Sigmoid colon (tissue), 4 donors: ENCODE measurements around the gene NRXN3.

Experiments
- POLR2A ChIP-seq, 2 donors: fragments of 450-650 bp; IDR thresholded peaks; one replicate each; pipeline ENCODE4 v1.6.1; 2016; ENCODE audit warnings: antibody characterized with exemption in 2 of 2, mild to moderate bottlenecking in 2 of 2, moderate library complexity in 2 of 2
- POLR2AphosphoS5 ChIP-seq, 4 donors: sonication (generic); formaldehyde crosslinking; IDR thresholded peaks; one replicate each; pipeline ENCODE4 v1.6.1; 2017; ENCODE audit warnings: antibody characterized with exemption in 4 of 4
- TF ChIP-seq, protein P1 (sequence below), 4 experiments: fragments of 450-650 bp in 3 of 4; fragments of 200-600 bp in 1 of 4; IDR thresholded peaks; one replicate each; pipeline ENCODE4 v1.5.1; 2016 to 2019; ENCODE audit warnings: antibody characterized with exemption in 4 of 4, mild to moderate bottlenecking in 3 of 4, moderate library complexity in 2 of 4

DNA sequence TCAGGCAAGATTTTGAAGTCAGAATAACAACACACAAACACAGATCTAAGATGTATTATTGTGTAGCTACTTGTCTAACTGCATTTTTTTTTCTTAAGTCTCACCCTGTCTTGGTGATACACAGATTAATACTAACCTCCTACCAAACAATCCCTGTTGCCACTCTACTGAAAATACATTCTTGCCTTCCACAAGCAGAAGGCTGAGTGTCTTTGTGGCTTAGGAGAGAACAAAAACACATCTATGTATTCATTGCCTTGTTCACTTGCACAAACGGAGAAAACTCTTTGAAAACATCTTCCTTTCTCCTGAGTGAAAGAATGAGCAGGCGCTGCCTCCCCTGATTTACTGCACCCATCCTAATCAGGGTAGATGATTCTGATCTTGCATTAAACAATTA is 1398.9 kb downstream of the NRXN3 start:
- TF ChIP-seq POLR2A (IDR thresholded peaks at IDR 0.05) (no peak), POLR2AphosphoS5 (IDR thresholded peaks at IDR 0.05) (no peak)
- TF ChIP-seq, protein P1, sequence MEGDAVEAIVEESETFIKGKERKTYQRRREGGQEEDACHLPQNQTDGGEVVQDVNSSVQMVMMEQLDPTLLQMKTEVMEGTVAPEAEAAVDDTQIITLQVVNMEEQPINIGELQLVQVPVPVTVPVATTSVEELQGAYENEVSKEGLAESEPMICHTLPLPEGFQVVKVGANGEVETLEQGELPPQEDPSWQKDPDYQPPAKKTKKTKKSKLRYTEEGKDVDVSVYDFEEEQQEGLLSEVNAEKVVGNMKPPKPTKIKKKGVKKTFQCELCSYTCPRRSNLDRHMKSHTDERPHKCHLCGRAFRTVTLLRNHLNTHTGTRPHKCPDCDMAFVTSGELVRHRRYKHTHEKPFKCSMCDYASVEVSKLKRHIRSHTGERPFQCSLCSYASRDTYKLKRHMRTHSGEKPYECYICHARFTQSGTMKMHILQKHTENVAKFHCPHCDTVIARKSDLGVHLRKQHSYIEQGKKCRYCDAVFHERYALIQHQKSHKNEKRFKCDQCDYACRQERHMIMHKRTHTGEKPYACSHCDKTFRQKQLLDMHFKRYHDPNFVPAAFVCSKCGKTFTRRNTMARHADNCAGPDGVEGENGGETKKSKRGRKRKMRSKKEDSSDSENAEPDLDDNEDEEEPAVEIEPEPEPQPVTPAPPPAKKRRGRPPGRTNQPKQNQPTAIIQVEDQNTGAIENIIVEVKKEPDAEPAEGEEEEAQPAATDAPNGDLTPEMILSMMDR (IDR thresholded peaks at IDR 0.05), result no peak
